Measurements from ENCODE around the gene CRLF2.

- TF ChIP-seq, protein P1, sequence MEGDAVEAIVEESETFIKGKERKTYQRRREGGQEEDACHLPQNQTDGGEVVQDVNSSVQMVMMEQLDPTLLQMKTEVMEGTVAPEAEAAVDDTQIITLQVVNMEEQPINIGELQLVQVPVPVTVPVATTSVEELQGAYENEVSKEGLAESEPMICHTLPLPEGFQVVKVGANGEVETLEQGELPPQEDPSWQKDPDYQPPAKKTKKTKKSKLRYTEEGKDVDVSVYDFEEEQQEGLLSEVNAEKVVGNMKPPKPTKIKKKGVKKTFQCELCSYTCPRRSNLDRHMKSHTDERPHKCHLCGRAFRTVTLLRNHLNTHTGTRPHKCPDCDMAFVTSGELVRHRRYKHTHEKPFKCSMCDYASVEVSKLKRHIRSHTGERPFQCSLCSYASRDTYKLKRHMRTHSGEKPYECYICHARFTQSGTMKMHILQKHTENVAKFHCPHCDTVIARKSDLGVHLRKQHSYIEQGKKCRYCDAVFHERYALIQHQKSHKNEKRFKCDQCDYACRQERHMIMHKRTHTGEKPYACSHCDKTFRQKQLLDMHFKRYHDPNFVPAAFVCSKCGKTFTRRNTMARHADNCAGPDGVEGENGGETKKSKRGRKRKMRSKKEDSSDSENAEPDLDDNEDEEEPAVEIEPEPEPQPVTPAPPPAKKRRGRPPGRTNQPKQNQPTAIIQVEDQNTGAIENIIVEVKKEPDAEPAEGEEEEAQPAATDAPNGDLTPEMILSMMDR (IDR thresholded peaks at IDR 0.05): no peak
- no peak for TF ChIP-seq POLR2A (IDR thresholded peaks at IDR 0.05)
Measured at GRCh38 chrX:1223242-1223600, 10.8 kb upstream of the CRLF2 start.
